Fibroblast of lung (primary cell): ENCODE results near the gene CAPN9. TPM values are rescaled to one million over a fixed set of nuclear protein-coding genes. Genes with fewer than 3 reads are reported as not detected.

ENCODE experiments used
- DNase-seq, 2 donors: peaks; one replicate each; pipeline versions ENCODE4 v3.0.0 to v3.0.0-alpha.2; 2010; ENCODE audit warnings: low read depth in 2 of 2
- H2AFZ ChIP-seq: 2 replicates; pipeline ENCODE4 v1.5.1; 2012; ENCODE audit warnings: low read length, control low read depth, inconsistent platforms
- H3K27ac ChIP-seq: 2 replicates; pipeline ENCODE4 v1.5.1; 2011; ENCODE audit warnings: low read length, control low read depth; ENCODE audit not compliant: insufficient read depth
- H3K27me3 ChIP-seq: 2 replicates; pipeline ENCODE4 v1.5.1; 2011; ENCODE audit warnings: mild to moderate bottlenecking, low read length; ENCODE audit not compliant: control insufficient read depth, insufficient read depth
- H3K36me3 ChIP-seq: 2 replicates; pipeline ENCODE4 v1.5.1; 2011; ENCODE audit warnings: low read length; ENCODE audit not compliant: control insufficient read depth, insufficient read depth
- H3K4me1 ChIP-seq: 2 replicates; pipeline ENCODE4 v1.5.1; 2011; ENCODE audit warnings: low read length; ENCODE audit not compliant: control insufficient read depth, insufficient read depth; ENCODE audit errors: extremely low read depth
- H3K4me2 ChIP-seq: 2 replicates; pipeline ENCODE4 v1.5.1; 2011; ENCODE audit warnings: low read length, control low read depth; ENCODE audit not compliant: insufficient read depth; ENCODE audit errors: extremely low read depth
- H3K4me3 ChIP-seq, 4 experiments: fragments of 200-600 bp in 1 of 4; sonication (generic) in 1 of 4; replicated peaks in 1 of 4; 2 replicates each; pipeline ENCODE4 v1.5.1; 2011 to 2016; ENCODE audit warnings: low read length in 4 of 4, low read depth in 3 of 4, mild to moderate bottlenecking in 3 of 4, control low read depth in 2 of 4, inconsistent platforms in 1 of 4, mixed read lengths in 1 of 4; ENCODE audit not compliant: insufficient read depth in 1 of 4; ENCODE audit errors: control extremely low read depth in 1 of 4
- H3K79me2 ChIP-seq: 2 replicates; pipeline ENCODE4 v1.5.1; 2012; ENCODE audit warnings: mild to moderate bottlenecking, low read length, inconsistent platforms; ENCODE audit not compliant: control insufficient read depth, insufficient read depth
- H3K9ac ChIP-seq: 2 replicates; pipeline ENCODE4 v1.5.1; 2011; ENCODE audit warnings: mild to moderate bottlenecking, low read length, control low read depth; ENCODE audit not compliant: insufficient read depth
- H3K9me3 ChIP-seq: 2 replicates; pipeline ENCODE4 v1.5.1; 2012; ENCODE audit warnings: low read depth, low read length; ENCODE audit not compliant: control insufficient read depth, insufficient read depth
- H4K20me1 ChIP-seq: 2 replicates; pipeline ENCODE4 v1.5.1; 2011; ENCODE audit warnings: low read length; ENCODE audit not compliant: control insufficient read depth, insufficient read depth; ENCODE audit errors: extremely low read depth
- EZH2 ChIP-seq: IDR thresholded peaks from 2 replicates; pipeline ENCODE4 v1.5.1; 2012; ENCODE audit warnings: low read length, control low read depth, mild to moderate bottlenecking; ENCODE audit errors: missing control alignments
- polyA plus RNA-seq, 2 donors: library from polyadenylated mRNA; depleted of rRNA in 1 of 2; stranded (reverse) in 1 of 2; unstranded in 1 of 2; fragments of >200 nt; gene quantifications; 2 replicates each; pipeline ENCODE4 v1.2.1, GENCODE V29; 2011 to 2012; ENCODE audit warnings: missing spikeins in 1 of 2
- total RNA-seq: library from RNA; depleted of rRNA; stranded (reverse); fragments of >200 nt; gene quantifications from 2 replicates; pipeline ENCODE4 v1.2.1, GENCODE V29; 2014
- TF ChIP-seq, protein P1 (sequence below), 2 donors: IDR thresholded peaks in 1 of 2; conservative IDR thresholded peaks in 1 of 2; 1 replicate in 1 of 2; 2 replicates in 1 of 2; pipeline ENCODE4 v1.5.1; 2011 to 2012; ENCODE audit warnings: low read length in 2 of 2, control low read depth in 1 of 2, inconsistent platforms in 1 of 2, low read depth in 1 of 2, mild to moderate bottlenecking in 1 of 2

The CAPN9 gene
- total and polyA plus RNA-seq, 2 donors (not counting 1 experiment from before 2014, with no cell fraction given), result 0.17 TPM; not detected in 1

DNA sequence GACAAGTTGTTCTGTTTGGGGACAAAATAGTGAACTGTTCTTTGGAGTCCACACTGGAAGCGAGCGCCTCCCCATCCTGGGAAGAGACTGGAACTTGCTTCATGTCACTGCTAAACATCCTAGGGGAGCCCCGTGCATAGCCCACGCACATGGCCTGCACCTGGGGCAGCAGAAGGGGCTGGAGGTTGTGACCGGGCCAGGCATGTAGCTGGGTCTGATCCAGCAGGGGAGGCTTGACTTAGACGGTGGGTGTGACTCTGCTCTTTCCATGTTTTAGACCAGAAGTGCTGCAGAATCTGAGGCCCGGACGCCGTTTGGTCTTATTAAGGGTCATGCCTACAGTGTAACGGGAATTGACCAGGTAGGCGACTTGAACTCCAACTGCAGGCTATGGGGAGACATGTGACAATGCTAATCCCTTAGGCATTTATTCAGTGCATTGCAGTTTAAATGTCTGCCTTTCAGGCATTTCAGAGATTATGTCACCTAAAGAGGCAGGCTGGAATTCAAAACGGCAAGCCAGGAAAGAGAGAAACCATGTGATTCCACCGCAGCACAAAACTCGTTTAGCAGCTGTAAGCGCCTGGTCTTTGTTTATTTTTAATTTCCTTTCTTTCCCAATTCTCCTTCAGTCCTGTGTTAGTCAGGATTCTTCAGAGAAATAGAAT is 21.8 kb downstream of the CAPN9 start:
- H3K9me3 ChIP-seq, result no peaks in the 10 kb centered on the region
- H4K20me1 ChIP-seq, result no peaks in the 10 kb centered on the region
- no peaks in the 10 kb centered on the region for H3K36me3 ChIP-seq
- no peak overlapping the region for H3K4me3 ChIP-seq
- H3K9ac ChIP-seq, result no peak overlapping the region
- no peak overlapping the region for H3K4me2 ChIP-seq
- TF ChIP-seq, protein P1, sequence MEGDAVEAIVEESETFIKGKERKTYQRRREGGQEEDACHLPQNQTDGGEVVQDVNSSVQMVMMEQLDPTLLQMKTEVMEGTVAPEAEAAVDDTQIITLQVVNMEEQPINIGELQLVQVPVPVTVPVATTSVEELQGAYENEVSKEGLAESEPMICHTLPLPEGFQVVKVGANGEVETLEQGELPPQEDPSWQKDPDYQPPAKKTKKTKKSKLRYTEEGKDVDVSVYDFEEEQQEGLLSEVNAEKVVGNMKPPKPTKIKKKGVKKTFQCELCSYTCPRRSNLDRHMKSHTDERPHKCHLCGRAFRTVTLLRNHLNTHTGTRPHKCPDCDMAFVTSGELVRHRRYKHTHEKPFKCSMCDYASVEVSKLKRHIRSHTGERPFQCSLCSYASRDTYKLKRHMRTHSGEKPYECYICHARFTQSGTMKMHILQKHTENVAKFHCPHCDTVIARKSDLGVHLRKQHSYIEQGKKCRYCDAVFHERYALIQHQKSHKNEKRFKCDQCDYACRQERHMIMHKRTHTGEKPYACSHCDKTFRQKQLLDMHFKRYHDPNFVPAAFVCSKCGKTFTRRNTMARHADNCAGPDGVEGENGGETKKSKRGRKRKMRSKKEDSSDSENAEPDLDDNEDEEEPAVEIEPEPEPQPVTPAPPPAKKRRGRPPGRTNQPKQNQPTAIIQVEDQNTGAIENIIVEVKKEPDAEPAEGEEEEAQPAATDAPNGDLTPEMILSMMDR (conservative IDR thresholded peaks at IDR 0.05 in 1 of 2, IDR thresholded peaks at IDR 0.05 in 1 of 2; ENCODE audit: low read depth in 1 of 2, low read length in 2 of 2), result no peak
- no peak for TF ChIP-seq EZH2
- no peak overlapping the region for H2AFZ ChIP-seq
- H3K79me2 ChIP-seq, result no peaks in the 10 kb centered on the region
- peaks cover 7% of the 10 kb centered on the region for H3K4me1 ChIP-seq
- peak; percentile 28 to 84 for DNase-seq
- H3K27me3 ChIP-seq, result no peaks in the 10 kb centered on the region
- H3K27ac ChIP-seq, result no peak overlapping the region

DNA sequence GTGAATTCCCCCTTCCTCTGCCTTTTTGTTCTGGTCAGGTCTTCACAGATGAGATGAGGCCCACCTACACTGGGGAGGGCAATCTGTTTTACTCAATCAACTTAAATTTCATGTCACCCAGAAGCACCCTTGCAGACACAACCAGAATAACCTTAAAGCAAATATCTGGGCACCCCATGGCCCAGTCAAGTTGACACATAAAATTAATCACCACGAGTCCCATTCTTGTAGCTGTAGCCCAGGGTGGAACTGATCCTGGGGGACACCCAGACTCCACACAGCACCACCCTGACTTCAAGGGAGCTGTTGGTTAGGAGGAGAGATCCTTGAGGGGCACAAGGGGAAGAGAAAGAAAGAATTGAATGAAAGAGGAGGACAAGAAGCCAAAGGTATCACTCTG is 23.1 kb downstream of the CAPN9 start:
- TF ChIP-seq, protein P1 (conservative IDR thresholded peaks at IDR 0.05 in 1 of 2, IDR thresholded peaks at IDR 0.05 in 1 of 2; ENCODE audit: low read depth in 1 of 2, low read length in 2 of 2), result no peak
- no peak for TF ChIP-seq EZH2
- no peak overlapping the region for H3K27ac ChIP-seq
- H3K27me3 ChIP-seq, result no peaks in the 10 kb centered on the region
- no peak overlapping the region for H3K4me3 ChIP-seq
- H3K9me3 ChIP-seq, result no peaks in the 10 kb centered on the region
- H4K20me1 ChIP-seq, result no peaks in the 10 kb centered on the region
- H3K4me2 ChIP-seq, result no peak overlapping the region
- no peak for DNase-seq
- peaks cover 7% of the 10 kb centered on the region for H3K4me1 ChIP-seq
- no peaks in the 10 kb centered on the region for H3K79me2 ChIP-seq
- H3K9ac ChIP-seq, result no peak overlapping the region
- no peak overlapping the region for H2AFZ ChIP-seq
- no peaks in the 10 kb centered on the region for H3K36me3 ChIP-seq

DNA sequence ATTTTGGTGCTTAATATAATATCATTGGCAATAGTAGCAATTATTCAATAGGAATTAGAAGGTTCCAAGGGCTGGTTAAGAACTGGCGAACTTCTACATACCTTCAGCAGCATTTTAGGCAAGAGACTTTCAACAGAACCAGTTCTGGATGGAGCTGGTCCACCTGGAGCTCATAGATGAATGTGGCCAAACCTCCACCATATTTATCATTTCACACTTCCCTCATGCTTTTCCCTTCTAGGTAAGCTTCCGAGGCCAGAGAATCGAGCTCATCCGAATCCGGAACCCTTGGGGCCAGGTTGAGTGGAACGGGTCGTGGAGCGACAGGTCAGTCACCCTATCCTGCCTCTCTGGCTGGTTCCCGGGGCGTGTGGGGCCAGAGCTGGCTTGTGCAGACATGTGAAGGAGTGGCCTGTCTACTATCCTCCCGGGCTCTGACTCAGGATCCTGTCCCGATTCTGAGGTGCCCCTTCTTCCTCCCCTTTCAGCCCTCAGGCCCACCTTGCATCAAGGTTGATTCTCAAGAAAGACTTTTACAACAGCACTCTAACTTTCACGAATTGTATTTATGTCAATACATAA is 24.7 kb downstream of the CAPN9 start:
- no peaks in the 10 kb centered on the region for H3K36me3 ChIP-seq
- TF ChIP-seq, protein P1 (conservative IDR thresholded peaks at IDR 0.05 in 1 of 2, IDR thresholded peaks at IDR 0.05 in 1 of 2; ENCODE audit: low read depth in 1 of 2, low read length in 2 of 2), result no peak
- no peak for TF ChIP-seq EZH2
- H3K27me3 ChIP-seq, result no peaks in the 10 kb centered on the region
- no peaks in the 10 kb centered on the region for H3K79me2 ChIP-seq
- H3K9ac ChIP-seq, result no peak overlapping the region
- H3K4me3 ChIP-seq, result no peak overlapping the region
- no peak for DNase-seq
- no peaks in the 10 kb centered on the region for H4K20me1 ChIP-seq
- H2AFZ ChIP-seq, result no peak overlapping the region
- H3K4me2 ChIP-seq, result no peak overlapping the region
- peaks cover 7% of the 10 kb centered on the region for H3K4me1 ChIP-seq
- no peak overlapping the region for H3K27ac ChIP-seq
- no peaks in the 10 kb centered on the region for H3K9me3 ChIP-seq
